NCI-H128 (cell line): ENCODE measurements around the gene RPL3.

ENCODE experiments used
- DNase-seq: peaks from one replicate; lab custom pipeline; 2025; ENCODE audit not compliant: unreplicated experiment; lab: John Stamatoyannopoulos, UW

RPL3 gene

GRCh38 chr22:39301108-39301507, 18.3 kb downstream of the RPL3 start:
- no peak for DNase-seq

GRCh38 chr22:39300186-39300830, 19.1 kb downstream of the RPL3 start:
- no peak for DNase-seq

GRCh38 chr22:39299829-39300178, 19.6 kb downstream of the RPL3 start:
- no peak for DNase-seq

DNA sequence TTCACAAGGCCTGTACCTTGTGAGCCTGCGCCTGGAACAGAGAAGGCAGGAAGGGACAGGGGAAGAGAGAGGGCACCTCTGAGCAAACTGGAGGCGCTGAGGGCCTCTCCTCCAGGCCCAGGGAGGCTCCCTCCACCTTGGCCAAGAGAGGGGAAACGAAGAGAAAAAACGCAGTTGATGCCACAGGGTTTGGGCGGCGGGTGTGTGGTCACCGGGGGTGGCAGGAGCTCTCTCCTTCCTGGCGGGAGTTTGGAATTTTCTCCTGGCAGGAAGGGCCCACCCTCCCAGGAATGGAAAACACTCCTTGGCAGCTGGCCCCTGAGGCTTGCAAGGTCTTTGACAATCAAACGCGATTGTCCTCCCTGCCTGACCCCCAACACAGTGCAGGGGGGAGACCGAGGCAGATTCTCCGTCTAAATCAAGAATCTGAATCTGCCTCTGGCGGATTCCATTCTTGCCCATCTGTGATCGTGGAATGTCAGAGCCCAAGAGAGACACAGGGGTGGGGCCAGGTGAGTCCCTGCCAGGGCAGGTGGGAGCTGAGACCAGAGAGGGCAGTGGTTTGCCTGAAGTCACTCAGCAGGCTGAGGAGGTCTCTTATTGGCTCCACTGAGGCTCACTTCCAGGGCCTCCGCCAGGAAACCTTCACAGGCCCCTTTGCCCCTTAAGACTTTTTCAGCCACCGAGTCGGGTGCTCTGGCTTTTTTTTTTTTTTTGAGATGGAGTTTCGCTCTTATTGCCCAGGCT, 21.0 kb downstream of the RPL3 start:
- DNase-seq, result no peak

GRCh38 chr22:39297490-39298240, 21.8 kb downstream of the RPL3 start:
- no peak for DNase-seq

DNA sequence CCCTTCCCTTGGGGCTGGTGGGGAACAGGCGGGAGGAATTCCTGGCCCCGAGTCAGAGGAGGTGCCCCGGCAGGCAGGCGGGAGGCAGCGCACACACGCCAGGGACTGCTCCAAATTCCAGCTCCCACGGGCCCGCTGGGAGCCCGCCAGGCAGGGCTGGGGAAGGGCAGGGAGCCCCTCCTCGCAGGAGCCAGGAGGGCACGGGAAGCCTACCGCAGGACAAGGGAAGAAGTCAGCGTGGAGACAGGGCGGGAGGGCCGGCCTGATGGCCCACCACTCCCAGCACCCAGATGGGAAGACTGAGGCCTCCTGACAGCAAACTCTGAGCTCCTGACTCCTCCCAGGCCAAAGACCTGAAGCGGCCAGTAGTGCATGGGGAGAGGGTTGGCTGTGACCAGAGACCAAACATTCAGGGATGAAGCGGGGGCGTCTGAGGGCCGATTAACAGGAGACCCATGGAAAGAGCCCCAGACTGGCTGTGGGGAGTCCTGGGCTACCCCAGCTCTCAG, 22.4 kb downstream of the RPL3 start:
- no peak for DNase-seq

DNA sequence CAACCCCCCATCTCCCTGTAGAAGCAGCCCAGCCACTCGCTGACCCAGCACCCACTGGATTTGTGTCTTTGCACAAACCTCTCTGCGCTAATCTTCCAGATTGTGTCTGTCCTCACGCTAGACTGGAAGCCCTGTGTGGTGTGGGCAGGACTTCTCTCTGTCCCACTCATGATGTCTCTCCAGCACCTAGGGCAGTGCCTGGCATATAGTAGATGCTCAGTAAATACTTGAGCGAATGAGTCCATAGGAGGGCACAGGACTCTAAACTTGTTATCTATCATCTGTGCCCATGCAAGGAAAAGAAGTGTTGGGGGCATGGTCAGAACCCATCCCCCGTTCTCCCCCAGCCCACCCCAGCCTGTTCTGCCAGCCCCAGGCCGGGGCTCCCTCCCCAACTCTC, 22.9 kb downstream of the RPL3 start:
- no peak for DNase-seq

GRCh38 chr22:39294571-39295468, 24.6 kb downstream of the RPL3 start:
- no peak for DNase-seq

DNA sequence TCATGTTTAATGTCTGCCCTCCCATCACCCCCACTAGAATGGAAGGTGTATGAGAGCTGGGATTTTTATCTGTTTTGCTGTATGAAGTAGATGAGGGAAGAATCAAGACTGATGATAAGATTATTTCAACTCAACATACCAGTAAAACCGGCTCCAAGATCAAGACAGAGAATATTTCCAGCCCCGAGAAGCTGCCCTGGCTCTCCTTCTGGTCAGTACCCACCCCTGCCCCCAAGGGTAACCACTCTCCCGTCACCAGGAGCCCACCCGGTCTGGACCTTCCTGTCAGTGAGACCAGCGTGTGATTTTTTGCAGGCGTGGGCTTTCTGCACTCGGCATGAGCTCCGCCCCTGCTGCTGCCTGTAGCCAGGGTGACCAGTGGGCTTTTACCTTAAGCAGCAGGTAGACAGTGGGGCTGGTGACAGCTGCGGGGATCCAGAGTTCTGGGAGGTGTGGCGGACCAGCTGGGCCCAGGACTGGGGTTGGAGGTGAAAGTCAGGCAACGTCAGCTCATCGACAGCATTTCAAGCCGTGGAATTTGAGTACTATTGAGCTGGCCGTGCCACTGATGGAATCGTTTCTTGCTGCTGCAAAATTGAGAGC, 25.6 kb downstream of the RPL3 start:
- DNase-seq, result no peak

DNA sequence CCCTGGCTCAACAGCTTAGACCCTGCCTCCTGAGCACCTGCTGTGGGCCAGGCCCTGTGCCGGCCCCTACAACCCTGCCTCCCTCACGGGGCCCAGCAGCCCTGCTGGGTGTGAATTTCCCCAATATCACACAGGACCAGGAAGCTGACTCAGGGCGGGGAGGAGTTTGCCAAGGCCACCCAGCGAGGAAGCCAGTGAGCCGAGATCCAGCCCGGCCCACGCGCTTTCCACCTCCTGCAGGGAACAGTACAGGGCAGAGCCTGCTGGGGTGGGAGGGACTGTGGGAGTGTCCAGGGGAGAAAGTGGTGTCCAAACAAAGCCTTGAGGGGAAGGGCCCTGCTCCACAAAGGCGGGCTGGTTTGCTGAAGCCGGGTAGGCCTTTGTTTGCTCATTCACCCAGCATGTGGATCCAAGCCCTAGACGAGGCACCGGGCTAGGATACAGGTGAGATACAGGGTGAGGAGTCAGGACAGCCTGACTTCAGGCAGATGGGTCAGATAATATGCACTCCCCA, 26.8 kb downstream of the RPL3 start:
- DNase-seq, result no peak

DNA sequence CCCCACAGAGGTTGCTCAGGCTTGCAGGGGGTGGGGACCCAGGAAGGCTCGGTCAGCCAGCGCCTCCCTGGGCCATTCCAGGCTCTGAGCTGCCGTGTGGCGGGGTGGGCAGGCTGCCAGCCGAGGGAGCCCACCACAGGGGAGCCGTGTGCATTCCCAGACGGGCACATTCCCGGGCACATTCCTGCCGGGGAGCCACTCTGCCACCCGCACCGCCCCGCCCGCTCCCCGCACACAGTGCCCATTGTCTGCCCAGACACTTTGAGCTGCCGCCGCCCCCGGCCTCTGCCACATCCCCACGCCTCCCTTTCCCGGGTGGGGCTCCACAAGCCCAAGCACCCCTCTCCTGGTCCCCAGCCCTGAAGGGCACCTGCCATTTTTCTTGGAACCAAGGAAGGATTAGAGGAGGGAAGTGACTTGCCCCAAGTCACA, 27.4 kb downstream of the RPL3 start:
- no peak for DNase-seq

- DNase-seq, result no peak
Measured at GRCh38 chr22:39291523-39291922, 27.9 kb downstream of the RPL3 start.

- DNase-seq, result no peak
Measured at GRCh38 chr22:39290724-39291161, 28.7 kb downstream of the RPL3 start.

- DNase-seq, result no peak
Measured at GRCh38 chr22:39289975-39290720, 29.3 kb downstream of the RPL3 start.

DNA sequence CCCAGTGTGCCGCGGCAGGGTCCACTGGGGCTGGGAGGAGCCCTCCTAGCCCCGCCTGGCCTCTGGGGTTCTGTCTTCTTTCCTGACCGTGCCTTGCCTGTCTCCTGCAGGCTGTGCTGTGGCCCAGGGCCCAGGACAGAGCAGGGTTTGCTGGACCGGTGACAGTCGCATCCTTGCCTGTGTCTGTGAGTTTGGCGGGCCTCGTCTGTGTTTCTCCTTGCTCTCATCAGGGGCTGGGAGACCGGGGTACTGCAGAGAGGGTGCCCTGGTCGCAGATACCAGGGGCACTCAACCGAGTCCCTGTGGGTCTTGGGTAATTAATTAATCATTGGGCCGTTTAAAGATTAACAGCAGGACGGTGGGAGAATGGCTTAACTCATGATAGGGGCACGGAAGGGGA, 29.9 kb downstream of the RPL3 start:
- DNase-seq, result no peak

DNA sequence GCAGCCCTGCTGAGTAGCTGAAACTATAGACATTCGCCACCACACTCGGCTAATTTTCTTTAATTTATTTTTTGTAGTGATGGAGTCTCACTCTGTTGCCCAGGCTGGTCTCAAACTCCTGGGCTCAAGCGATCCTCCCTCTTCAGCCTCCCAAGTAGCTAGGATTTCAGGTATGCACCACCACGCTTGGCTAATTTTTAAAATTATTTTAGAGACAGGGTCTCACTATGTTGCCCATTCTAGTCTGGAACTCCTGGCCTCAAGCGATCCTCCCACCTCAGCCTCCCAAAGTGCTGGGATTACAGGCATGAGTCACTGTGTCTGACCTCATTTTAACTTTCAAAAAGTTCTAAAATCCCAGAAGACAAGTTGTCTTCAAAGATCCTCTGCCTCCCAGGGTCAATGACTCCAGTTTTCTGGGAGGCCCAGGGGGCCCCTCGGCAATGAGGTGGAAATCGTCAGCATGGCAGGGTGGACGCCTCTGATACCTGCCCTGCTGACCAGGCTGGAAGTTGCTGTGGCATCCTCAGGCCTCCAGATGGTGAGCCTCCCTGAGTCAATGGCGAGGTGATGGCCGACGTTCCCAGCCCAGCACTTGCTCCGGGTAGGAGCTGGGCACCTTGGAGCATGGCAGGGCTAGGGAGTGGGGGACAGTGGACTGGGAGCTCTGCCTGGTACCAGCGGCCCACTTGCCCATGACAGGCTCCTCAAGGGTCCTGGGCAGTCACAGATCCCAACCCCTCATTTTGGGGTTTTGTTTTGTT, 31.1 kb downstream of the RPL3 start:
- no peak for DNase-seq

- no peak for DNase-seq
Measured at GRCh38 chr22:39287076-39287725, 32.2 kb downstream of the RPL3 start.

GRCh38 chr22:39284983-39285382, 34.4 kb downstream of the RPL3 start:
- DNase-seq, result no peak
